ENCODE measurements around the gene GSK3A. TPM values are rescaled to one million over a fixed set of nuclear protein-coding genes. Genes with fewer than 3 reads are reported as not detected.

Gene GSK3A
- total RNA-seq, 2 donors from 2014 or later, result 23.7 to 26.9 TPM

GRCh38 chr19:42284066-42284501, 41.7 kb upstream of the GSK3A start:
- ATAC-seq (ENCODE audit: insufficient number of reproducible peaks, low FRiP score, low read depth) (peak; percentile 6), DNase-seq (ENCODE audit: low spot score) (no peak)
- H3K27ac ChIP-seq, result peak overlapping the region in 1 of 2 donors; percentile 72
- H3K27me3 ChIP-seq (replicated peaks; ENCODE audit: insufficient read depth), result no peaks in the 10 kb centered on the region
- H3K36me3 ChIP-seq, result peaks cover 20% of the 10 kb centered on the region
- no peaks in the 10 kb centered on the region for H3K9me3 ChIP-seq
- no peak for TF ChIP-seq CTCF (IDR thresholded peaks at IDR 0.05)
- peaks cover 36 to 56% of the 10 kb centered on the region in 2 donors for H3K4me1 ChIP-seq (ENCODE audit: control insufficient read depth in 1 of 2, low read depth in 2 of 2)
- peak overlapping the region; percentile 70 for H3K4me3 ChIP-seq

DNA sequence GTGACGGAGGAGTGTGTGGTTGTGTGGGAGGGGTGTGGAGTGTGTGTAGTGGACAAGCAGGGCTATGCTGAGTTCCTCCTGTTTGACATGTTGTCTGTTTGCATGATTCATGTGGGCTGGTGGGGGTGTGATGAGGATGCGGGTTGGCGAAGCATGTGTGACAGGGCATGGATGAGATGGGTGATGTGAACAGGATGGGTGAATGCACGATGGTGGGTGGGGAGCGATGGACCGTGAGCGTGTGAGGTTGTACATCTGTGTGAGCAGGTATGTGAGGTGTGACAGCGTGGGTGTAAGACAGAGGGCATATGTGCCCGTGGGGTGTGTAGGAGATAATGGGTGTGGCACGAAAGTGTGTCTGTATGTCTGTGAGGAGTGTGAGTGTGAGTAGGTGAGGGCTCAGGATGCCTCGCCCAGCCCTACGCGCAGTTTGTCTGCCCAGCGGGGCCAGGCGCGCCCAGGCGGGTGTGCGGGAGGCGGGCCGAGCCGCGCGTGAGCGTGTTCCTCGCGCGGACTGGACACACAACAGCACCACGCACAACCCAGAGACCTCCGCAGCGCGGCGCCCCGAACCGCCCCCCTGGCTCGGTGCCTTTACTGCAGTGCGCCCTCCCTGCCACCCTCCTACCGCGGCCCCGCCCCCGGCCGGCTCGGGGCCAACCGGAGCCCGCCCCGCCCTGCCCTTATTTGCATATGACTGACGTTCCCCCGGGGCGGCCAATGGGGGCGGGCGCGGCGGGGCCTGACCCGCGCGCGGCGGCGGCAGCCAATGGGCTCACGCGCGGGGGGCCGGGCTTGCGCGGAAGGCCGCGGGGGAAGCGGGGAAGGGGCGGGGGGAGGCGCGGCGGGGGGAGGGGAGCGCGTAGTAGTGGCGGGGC, 41.0 kb upstream of the GSK3A start:
- peak; percentile 44 for ATAC-seq (ENCODE audit: insufficient number of reproducible peaks, low FRiP score, low read depth)
- Histone ChIP-seq H3K4me3 (peak overlapping the region; percentile 70), H3K9me3 (no peaks in the 10 kb centered on the region), H3K27ac (peak overlapping the region; percentile 91 to 95), H3K36me3 (peaks cover 15% of the 10 kb centered on the region), H3K27me3 (replicated peaks; ENCODE audit: insufficient read depth) (no peaks in the 10 kb centered on the region), H3K4me1 (ENCODE audit: control insufficient read depth in 1 of 2, low read depth in 2 of 2) (peaks cover 43 to 62% of the 10 kb centered on the region in 2 donors)
- peak; percentile 87 for DNase-seq (ENCODE audit: low spot score)
- no peak for TF ChIP-seq CTCF (IDR thresholded peaks at IDR 0.05)

DNA sequence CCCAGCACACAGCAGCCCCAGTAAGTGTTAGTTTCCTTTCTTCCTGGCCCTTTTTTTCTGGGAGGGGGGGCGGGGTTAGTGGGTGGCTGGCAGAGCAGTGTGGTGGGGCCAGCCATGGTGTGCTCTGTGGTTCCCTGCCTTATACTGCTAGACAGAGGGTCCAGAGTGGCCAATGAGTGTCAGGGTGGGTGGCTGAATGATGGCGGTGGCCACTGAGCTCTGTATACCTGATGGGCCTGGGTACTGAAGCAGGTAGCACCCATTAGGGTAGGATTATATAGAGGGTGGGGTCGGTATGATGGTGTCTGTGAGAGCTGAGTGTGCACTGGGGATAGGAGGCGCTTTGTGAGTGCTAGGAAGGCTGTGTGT, 40.4 kb upstream of the GSK3A start:
- peaks cover 9% of the 10 kb centered on the region for H3K36me3 ChIP-seq
- peak overlapping the region; percentile 70 for H3K4me3 ChIP-seq
- H3K27me3 ChIP-seq (replicated peaks; ENCODE audit: insufficient read depth), result no peaks in the 10 kb centered on the region
- TF ChIP-seq CTCF (IDR thresholded peaks at IDR 0.05), result no peak
- H3K9me3 ChIP-seq, result no peaks in the 10 kb centered on the region
- ATAC-seq (ENCODE audit: insufficient number of reproducible peaks, low FRiP score, low read depth), result no peak
- DNase-seq (ENCODE audit: low spot score), result no peak
- peaks cover 49 to 68% of the 10 kb centered on the region in 2 donors for H3K4me1 ChIP-seq (ENCODE audit: control insufficient read depth in 1 of 2, low read depth in 2 of 2)
- peak overlapping the region; percentile 91 to 95 for H3K27ac ChIP-seq

GRCh38 chr19:42281827-42282762, 39.7 kb upstream of the GSK3A start:
- DNase-seq (ENCODE audit: low spot score) (no peak), ATAC-seq (ENCODE audit: insufficient number of reproducible peaks, low FRiP score, low read depth) (no peak)
- H3K27me3 ChIP-seq (replicated peaks; ENCODE audit: insufficient read depth), result no peaks in the 10 kb centered on the region
- no peak for TF ChIP-seq CTCF (IDR thresholded peaks at IDR 0.05)
- peaks cover 2% of the 10 kb centered on the region for H3K36me3 ChIP-seq
- no peaks in the 10 kb centered on the region for H3K9me3 ChIP-seq
- H3K27ac ChIP-seq, result peak overlapping the region; percentile 91 to 95
- peaks cover 56 to 73% of the 10 kb centered on the region in 2 donors for H3K4me1 ChIP-seq (ENCODE audit: control insufficient read depth in 1 of 2, low read depth in 2 of 2)
- H3K4me3 ChIP-seq, result peak overlapping the region; percentile 81

Data from thoracic aorta (tissue), 2 donors.